Measurements from ENCODE around the gene CCDC187.
"Not testable (repeated sequence)": the region's sequence is repeated elsewhere in the genome, so short reads cannot be mapped to it uniquely, and the experiment has no call there.

CCDC187 gene

DNA sequence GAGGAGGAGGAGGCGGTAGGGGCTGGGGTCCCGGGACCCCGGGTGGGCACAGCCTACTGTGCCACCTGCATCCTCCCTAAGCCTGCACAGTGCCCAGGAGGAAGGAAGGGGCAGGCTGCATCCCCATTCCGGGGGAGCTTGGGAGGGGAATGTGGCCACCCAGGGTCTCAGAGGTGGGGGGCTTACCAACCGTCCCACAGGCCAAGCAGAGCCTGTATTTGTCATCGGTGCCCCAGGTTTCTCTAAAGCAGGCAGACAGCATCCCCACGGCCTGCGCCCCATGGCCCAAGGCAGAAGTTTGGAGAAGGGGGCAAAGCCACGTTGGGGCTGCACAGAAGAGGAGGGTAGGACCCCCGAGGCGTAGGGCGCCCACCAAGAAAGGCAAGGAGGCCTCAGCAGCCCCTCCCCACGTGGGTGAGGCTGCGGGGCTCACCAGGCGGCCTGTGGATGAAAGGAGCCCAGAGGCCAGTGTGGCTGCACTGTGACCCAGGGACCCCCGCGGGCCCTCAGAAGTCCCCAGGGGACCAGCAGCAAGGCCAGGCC lies 22.9 kb upstream of the CCDC187 start:
- no peak for DNase-seq (ENCODE audit: low read depth in 2 of 2)

DNA sequence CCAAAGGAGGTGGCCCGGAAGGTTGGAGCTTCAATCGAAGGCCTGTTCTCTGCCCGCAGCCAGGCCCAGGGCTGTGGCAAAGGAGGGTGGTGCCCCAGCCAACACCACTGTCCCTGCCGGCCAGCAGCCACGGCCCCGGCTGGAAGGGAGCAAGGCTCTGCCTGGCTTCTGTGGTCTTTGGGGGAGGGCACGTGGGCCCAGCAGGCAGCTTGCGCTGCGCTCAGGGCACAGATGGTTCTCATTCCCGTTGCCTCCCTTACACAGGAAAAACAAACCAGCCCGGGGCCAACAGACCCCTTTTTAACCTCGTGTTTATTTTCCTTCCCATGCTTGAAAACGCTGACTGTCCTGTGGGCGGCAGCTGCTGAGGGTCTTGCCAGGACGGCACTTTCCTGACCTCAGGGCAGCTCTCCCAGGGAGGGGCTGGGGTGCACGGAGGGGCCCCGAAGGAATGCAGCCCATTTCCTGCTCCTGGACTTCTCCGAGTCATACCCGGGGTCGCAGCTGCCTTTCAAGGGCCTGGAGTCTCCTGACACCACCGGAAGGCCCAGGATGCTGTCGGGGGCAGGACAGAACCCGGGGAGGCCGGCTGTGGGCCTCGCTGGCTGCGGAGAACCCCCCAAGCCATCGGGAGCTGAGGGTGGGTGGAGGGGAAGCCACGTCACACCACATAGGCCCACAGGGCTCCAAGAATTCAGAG lies 22.3 kb upstream of the CCDC187 start:
- no peak for DNase-seq (ENCODE audit: low read depth in 2 of 2)

DNA sequence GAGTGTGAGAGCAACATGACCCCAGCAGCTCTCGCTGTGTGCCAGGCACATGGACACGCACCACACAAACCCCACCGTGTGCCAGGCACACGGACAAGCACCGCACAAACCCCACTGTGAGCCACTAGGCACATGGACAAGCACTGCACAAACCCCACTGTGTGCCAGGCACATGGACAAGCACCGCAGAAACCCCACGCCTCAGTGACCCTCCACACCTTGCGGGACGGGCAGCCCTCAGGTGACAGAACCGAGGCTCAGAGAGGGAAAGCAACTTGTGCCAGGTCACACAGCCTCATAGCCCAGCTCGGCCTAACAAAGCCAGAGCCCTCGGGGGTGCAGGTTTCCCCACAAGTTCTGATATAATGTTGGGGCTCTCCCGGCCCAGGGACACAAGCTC lies 21.5 kb upstream of the CCDC187 start:
- no peak for DNase-seq (ENCODE audit: low read depth in 2 of 2)

DNA sequence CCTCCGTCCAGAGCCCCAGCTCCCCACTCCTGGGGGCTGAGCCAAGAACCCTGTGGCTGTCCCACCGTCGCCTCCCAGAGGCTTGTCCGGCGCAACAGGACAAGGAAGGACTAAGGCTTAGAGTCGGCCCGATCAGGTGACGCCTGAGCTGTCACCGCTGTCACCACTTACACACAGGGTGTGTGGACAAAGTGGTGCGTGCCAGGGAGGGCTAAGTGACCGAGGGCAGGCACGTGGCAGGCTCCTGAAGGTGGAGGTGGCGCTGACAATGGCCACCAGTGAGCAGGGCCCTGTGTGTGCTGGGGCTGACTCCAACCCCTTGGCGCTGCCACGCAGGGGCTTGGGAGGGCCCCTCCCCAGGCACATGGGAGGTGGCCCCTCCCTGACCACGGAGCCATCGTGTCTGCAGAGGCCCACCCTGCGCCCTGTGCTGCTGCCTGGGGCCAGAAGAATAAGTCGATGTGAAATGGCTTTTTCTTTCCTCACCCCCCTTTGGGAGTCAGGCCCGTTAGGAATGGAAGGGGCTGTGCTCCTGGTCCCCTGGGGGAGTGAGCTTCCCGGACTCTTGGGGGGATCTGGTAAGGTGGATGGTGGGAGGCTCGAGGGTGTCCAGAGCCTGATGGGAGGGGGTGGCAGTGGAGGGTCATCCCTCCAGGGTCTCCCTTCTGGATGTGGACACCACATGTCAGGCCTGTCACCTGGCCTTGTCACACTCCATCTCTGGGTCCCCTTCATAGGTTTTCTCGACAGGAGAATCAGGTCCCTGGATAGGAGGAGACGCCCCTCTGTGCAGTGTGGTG lies 20.8 kb upstream of the CCDC187 start:
- no peak for DNase-seq (ENCODE audit: low read depth in 2 of 2)

DNA sequence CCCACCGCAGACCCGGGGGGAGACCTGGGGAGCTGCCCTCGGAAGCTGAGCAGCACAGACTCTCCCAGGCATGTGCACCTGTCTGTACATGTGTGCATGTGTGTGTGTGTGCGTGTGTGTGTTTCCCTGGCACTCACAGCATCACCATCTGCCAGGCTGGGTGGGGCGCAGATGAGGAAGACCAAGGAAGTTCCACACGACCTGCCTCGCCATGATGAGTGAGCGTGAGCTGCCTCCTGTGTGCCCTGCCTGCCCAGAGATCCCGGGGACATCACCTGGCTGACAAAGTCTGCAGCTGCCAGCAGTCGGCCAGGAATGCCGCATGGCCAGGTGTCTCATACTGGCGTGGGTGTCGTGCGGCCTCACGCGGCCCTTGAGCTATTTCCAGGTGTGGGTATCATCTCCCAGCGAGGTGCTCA lies 19.5 kb upstream of the CCDC187 start:
- DNase-seq (ENCODE audit: low read depth in 2 of 2), result no peak

DNA sequence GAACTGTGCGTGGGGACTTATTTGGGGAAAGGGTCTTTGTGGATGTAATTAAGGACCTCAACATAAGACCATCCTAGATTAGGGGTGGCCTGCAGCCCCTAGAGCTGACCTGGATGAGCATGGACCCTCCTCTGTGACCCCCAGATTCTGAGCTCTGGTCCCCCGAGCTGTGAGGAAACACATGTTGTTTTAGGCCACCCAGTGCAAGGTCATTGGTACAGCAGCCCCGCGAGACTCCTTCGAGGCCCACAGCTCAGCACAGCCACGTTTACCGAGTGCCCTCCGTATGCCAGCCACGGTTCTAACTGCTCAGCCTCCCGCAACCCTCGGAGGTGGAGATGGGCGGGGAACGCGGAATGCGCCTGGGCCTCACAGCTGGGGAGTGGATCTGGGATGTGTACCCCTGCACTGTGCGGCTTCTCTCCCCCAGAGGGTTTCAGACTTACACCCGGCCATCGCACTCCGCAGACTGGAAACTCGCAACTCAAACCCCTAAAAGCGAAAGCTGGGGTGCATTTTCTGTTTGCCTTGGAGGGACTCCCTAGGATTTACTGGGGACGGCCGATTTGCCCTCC lies 18.9 kb upstream of the CCDC187 start:
- DNase-seq (ENCODE audit: low read depth in 2 of 2), result no peak

DNA sequence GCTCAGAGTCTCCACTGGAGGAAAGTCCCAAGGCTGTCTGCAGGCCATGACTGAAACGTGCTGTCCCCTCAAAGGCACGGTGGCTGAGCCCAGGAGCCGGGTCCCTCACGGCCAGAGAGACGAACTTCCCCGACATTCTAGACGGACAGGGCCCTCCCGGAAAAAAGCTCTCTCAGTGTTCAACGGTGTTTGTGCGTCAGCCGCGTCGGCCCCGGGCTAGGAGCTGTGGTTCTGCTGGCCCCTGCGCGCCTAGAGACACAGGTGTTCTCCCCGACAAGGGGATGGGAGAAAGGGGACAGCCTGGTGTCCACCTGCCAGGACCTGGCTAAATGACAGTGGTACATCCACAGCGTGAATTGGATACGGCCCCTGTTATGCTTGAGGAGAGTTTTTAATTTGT lies 17.7 kb upstream of the CCDC187 start:
- no peak for DNase-seq (ENCODE audit: low read depth in 2 of 2)

DNA sequence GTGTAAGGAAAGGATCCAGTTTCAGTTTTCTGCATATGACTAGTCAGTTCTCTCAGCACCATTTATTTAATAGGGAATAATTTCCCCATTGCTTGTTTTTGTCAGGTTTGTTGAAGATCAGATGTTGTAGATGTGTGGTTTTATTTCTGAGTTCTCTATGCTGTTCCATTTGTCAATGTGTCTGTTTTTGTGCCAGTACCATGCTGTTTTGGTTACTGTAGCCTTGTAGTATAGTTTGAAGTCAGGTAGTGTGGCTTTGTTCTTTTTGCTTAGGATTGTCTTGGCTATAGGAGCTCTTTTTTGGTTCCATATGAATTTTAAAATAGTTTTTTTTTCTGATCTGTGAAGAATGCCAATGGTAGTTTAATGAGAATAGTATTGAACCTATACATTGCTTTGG lies 17.1 kb upstream of the CCDC187 start:
- DNase-seq (ENCODE audit: low read depth in 2 of 2), result not testable (repeated sequence)

DNA sequence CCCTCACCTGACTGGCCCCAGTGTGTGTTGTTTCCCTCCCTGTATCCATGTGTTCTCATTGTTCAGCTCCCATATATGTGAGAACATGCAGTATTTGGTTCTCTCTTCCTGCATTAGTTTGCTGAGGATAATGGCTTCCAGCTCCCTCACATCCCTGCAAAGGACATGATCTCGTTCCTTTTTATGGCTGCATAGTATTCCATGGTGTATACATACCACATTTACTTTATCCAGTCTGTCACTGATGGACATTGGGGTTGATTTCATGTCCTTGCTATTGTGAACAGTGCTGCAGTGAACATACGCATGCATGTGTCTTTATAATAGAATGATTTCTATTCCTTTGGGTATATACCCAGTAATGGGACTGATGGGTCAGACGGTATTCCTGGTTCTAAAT lies 16.1 kb upstream of the CCDC187 start:
- DNase-seq (ENCODE audit: low read depth in 2 of 2), result not testable (repeated sequence)

DNA sequence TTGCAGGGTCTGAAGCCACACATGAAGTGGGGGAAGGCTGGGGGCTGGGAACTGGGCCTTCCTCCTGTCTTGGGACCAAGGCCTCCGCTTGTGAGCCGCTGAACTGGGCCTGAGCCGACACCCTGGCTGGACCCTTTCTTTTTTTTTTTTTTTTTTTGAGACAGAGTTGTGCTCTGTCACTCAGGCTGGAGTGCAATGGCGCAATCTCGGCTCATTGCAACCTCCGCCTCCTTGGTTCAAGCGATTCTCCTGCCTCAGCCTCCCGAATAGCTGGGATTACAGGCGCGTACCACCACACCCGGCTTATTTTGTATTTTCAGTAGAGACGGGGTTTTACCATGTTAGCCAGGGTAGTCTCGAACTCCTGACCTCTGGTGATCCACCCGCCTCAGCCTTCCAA lies 15.3 kb upstream of the CCDC187 start:
- not testable (repeated sequence) for DNase-seq (ENCODE audit: low read depth in 2 of 2)

DNA sequence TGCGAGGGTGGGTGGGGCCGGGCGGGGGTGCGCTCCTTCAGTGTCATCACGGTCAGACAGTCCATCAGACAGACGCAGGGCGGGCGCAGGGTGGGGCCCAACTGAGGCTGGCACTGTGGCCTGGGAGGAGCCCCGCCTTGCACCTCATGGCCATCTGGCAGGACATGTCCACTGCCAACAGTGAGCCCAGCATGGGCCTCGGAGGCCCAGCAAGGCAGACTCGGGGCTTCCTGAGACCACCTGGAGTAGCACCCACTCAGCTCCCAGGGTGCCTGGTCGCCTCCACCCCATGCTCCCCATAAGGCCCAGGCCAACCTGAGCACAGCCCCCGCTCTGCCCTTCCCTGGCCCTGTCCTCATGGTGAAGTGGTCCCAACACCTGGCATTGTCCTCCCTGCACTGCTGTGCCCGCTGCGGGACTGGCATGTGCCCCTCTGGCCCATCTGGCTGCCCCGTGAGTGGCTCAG lies 14.9 kb upstream of the CCDC187 start:
- no peak for DNase-seq (ENCODE audit: low read depth in 2 of 2)

DNA sequence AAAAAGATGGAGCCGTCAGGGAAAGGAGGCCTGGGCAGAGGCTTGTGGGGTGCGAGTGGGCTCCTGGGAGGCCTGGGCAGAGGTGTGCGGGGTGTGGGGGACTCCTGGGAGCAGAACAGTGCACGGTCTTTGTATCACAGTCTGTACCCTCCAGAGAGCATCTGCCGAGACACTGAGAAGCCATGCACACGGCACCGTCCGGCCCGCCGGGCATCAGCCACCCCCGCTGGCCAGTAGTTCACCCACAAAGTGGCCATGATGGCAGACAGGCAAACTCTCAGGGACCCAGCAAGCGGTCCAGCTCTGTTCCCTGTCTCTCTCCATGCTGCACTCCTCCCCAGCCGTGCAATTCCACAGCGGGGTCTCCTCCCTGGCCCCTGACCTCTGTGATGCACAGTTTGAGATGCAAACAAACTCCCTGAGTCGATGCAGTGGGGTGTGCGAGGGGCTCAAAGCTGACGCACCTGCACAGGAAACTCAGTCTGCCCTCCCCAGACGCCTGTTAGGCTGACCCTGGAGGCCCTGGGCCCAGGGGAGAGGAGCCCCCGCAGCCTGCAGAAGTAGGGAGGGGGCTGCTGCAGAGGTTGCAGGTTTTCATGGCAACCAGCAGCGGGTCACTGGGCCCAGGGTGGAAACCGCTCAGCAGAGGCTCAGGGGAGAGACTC lies 14.3 kb upstream of the CCDC187 start:
- no peak for DNase-seq (ENCODE audit: low read depth in 2 of 2)

DNA sequence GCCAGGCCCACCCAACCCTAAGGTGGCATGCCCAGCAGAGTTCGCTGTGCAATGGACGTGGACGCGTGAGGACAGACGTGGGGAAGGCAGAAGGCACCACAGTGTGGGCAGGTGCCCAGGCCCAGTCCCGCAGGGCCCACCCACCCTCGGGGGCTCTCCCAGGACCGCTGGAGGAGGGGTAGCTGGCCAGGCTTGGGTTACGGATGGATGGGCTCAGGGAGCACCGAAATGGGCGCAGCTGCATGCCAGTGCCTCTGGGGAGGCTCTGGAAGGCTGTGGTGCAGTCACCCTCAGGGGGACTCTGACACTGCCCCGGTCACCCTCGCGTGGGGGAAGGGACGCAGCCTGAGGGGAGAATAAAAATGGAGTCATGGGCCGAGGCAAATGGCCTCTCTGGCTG lies 13.8 kb upstream of the CCDC187 start:
- no peak for DNase-seq (ENCODE audit: low read depth in 2 of 2)

DNA sequence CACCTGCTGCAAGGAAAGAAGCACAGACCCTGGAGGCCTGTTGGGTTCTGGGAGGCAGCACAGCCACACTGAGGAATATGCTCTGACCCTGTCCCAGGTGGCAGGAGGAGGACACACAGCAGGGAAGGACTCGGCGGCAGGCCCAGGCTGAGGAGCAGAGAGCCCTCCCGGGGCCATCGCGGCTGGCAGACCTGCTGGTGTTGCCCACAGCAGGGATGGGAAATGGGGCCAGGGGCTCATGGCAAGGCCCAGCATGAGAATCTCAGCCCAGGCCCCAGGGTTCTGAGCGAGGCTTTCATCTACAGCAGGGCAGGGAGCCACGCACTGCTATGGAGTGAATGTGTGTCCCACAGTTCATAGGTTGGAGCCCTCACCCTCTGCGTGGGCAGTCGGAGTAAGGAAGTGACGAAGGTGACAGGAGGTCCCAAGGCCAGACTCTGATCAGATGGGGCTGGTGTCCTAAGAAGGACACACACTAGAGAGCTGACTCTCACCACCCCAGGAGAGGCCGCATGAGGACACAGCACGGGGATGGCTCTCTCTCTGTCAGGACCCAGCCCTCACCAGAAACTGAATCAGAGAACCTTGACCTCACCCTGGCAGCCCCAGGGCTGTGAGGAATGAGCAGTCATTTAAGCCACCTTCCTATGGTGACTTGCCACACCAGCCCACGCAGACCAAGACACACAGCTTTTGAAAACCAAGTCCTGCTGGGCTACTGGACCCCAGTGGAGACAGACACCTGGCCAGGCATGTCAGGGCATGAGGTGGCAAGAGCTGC lies 13.2 kb upstream of the CCDC187 start:
- DNase-seq (ENCODE audit: low read depth in 2 of 2), result no peak

DNA sequence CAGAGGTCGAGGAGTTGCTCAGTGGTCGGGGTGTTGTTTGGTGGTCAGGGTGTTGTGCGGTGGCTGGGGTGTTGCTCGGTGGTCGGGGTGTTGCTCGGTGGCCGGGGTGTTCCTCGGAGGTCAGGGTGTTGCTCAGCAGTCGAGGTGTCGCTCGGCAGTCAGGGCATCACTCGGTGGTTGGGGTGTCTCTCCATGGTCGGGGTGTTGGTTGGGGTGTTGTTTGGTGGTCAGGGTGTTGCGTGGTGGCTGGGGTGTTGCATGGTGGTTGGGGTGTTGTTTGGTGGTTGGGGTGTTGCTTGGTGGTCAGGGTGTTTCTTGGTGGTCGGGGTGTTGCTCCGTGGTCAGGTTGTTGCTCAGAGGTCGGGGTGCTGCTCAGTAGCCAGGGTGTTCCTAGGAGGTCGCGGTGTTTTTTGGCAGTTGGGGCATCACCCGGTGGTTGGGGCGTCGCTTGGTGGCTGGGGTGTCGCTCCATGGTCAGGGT lies 12.4 kb upstream of the CCDC187 start:
- no peak for DNase-seq (ENCODE audit: low read depth in 2 of 2)

DNA sequence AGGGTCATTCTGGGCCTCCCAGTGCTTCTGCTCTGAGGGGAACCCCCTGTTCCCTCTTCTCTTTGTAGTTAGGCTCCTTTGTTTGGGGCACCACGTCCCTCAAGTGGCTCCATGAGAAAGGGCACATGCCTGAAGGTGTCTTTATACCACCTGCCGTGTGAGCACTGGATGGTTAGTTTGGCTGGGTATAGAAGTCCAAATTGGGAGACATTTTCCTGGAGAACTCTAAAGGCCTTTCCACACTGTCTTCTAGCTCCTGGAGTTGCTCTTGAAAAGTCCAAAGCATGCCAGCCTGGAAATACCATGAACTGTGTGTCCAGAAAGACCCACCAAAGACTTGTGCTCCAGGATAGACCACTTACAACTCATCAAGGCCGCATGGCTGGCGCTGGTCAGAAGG lies 11.1 kb upstream of the CCDC187 start:
- DNase-seq (ENCODE audit: low read depth in 2 of 2), result no peak

DNA sequence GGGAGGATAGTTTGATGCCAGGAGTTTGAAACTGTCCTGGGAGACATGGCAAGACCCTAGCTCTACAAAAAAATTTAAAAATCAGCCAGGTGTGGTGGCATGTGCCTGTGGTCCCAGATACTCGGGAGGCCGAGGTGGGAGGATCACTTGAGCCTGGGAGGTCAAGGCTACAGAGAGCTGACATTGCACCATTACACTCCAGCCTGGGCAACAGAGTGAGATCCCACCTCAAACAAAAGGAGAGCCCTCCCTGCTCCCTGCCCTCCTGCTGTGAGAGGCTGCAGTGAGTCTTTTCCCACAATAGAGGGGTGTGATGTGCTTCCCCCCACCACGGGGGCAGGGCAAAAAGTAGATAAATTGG lies 10.1 kb upstream of the CCDC187 start:
- DNase-seq (ENCODE audit: low read depth in 2 of 2), result no peak

DNA sequence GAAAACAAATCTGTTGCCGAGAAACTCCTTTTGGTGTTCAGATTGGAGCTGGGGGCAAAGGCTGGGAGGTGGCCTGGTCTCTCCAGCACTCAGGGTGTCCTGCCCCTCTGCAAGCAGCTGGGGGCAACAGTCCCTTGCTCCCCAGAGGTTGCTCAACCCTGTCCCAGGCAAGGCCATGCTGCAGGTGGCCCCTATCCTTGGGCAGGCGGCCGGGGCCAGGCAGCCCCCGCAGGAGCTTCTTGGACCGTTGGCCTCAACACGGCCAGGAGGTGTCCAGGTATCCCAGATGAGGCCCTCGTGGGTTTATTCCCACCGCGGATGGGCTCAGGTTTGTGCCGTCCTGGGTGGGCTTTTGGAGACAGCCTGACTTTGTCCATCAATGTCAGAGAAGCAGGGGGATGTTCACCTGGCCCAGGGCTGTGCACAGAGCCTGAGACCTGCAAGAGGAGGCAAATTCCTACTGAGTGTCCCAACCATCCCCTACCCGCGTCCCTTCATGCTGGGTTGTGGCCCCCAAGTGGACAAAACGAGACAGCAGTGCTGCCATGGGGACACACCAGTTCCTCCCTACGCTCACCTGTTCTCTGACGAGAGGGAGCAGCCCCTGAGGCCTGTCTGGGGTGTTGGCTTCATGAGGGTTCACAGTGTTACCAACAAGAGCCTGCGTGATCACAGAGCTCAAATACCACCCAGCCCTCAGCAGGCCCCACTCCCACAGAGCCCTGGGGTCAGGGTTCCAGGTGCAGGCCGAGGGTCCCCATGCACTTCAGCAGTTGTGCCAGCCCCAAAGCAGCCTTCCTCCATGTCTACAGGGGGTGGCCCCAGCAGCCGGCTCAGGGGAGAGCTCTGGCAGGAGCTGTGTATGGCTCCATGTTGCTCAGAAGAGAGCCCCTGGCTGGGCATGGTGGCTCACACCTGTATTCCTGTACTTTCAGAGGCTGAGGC lies 9.5 kb upstream of the CCDC187 start:
- no peak for DNase-seq (ENCODE audit: low read depth in 2 of 2)

DNA sequence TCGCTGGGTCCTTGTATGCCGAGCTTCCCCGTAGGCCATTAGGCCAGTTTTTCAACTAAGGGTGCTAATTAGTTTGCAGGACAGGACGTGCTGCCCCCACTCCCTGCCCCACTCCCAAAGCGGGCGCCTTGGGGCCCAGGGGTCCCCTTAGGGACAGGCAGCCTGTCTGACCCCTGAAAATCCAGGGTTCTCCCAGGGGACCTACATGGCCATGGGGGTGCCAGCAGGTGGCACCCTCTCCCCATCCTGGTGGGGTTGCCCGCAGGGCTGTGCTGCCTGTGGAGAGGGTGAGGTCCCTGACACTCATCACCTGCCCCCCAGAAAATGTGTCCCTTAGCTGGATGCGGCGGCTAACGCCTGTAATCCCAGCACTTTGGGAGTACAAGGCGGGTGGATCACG lies 8.5 kb upstream of the CCDC187 start:
- DNase-seq (ENCODE audit: low read depth in 2 of 2), result no peak

DNA sequence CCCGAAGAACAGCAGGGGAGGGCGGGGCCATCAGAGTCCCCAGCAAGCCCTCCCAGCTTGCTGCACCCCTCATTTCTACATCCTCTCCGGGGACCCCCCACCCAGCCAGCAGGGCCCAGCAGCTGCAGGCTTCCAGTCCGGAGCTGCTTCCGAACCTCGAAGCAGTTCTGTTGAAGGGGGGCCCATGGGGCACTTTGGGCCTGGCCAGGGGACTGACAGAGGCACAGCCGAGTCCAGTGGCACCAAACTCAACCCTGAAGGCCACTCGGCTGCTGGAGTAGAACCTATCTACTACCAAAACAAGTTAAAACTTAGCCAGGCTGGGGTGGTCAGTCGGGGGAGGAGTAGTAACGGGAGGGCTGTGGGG lies 8.1 kb upstream of the CCDC187 start:
- DNase-seq (ENCODE audit: low read depth in 2 of 2), result no peak

All from stimulated activated CD4-positive, alpha-beta T cell treated with anti-CD3 and anti-CD28 coated beads, Interleukin-4, amount 100 ng/mL, for 48 hours (primary cell).